K562 (cell line): ENCODE measurements around the gene SPATA24. TPM values are rescaled to one million over a fixed set of nuclear protein-coding genes. Genes with fewer than 3 reads are reported as not detected.

ENCODE experiments used
- CREB1 ChIP-seq, 2 experiments: sonication (generic) in 1 of 2; formaldehyde crosslinking in 1 of 2; IDR thresholded peaks; 2 replicates each; pipeline versions ENCODE4 v1.6.1 to v1.8.0; 2012 to 2022; ENCODE audit warnings: inconsistent platforms in 1 of 2, mild to moderate bottlenecking in 1 of 2, missing genetic modification reagents in 1 of 2, moderate library complexity in 1 of 2
- ESRRB ChIP-seq: fragments of 250-450 bp; sonication (Bioruptor Pico); IDR thresholded peaks from 2 replicates; pipeline ENCODE4 v1.5.0; 2020; ENCODE audit warnings: mild to moderate bottlenecking, moderate library complexity, borderline replicate concordance
- KLF1 ChIP-seq: fragments of 450-650 bp; IDR thresholded peaks from 2 replicates; pipeline ENCODE4 v1.6.1; 2016; ENCODE audit warnings: missing genetic modification characterization, missing compliant biosample characterization
- ZNF143 ChIP-seq: sonication (generic); formaldehyde crosslinking; IDR thresholded peaks from 2 replicates; pipeline ENCODE4 v1.9.0; 2022; ENCODE audit warnings: mild to moderate bottlenecking, missing genetic modification reagents
- ZNF347 ChIP-seq: fragments of 450-650 bp; formaldehyde crosslinking; IDR thresholded peaks from 2 replicates; pipeline ENCODE4 v1.4.0; 2020; ENCODE audit warnings: low read depth, mild to moderate bottlenecking, moderate library complexity
- polyA plus RNA-seq, 8 experiments: library from polyadenylated mRNA; depleted of rRNA in 4 of 8; stranded (reverse) in 5 of 8; unstranded in 3 of 8; fragments of >200 nt; fragmentation: Nextera tagmentation in 2 of 8; fragmentation: Illumina TruSeq in 1 of 8; extraction: Ambion mirVana in 2 of 8; extraction: Trizol in 1 of 8; gene quantifications; 2 replicates each; pipeline versions ENCODE4 v1.2.1 to v1.2.3, GENCODE V29; 2011 to 2014; ENCODE audit warnings: inconsistent platforms in 1 of 8, missing spikeins in 1 of 8
- total RNA-seq, 7 experiments: library from RNA; depleted of rRNA in 6 of 7; stranded (reverse); fragments of >200 nt in 6 of 7; fragmentation: Illumina TruSeq in 2 of 7; extraction: Trizol in 2 of 7; gene quantifications; 2 replicates each; pipeline versions ENCODE4 v1.2.1 to v1.2.3, GENCODE V29; 2011 to 2021; ENCODE audit warnings: low replicate concordance in 1 of 7
- TF ChIP-seq, protein P1 (sequence below): sonication (generic); formaldehyde crosslinking; IDR thresholded peaks from 2 replicates; pipeline ENCODE4 v1.9.0; 2022; ENCODE audit warnings: mild to moderate bottlenecking, missing genetic modification reagents
- TF ChIP-seq, protein P2 (sequence below): fragments of 450-650 bp; IDR thresholded peaks from 2 replicates; pipeline ENCODE4 v1.6.1; 2014; ENCODE audit warnings: low read depth, mild to moderate bottlenecking, moderate library complexity, borderline replicate concordance
- TF ChIP-seq, protein P3 (sequence below): fragments of 200-600 bp; sonication (generic); IDR thresholded peaks from one replicate; pipeline ENCODE4 v1.6.1; 2012; ENCODE audit warnings: mild to moderate bottlenecking, low read depth, low read length, inconsistent platforms
- TF ChIP-seq, protein P4 (sequence below): fragments of 250-450 bp; sonication (Bioruptor Pico); IDR thresholded peaks from 2 replicates; pipeline ENCODE4 v1.4.0; 2020; ENCODE audit warnings: mild to moderate bottlenecking, moderate library complexity

Gene SPATA24
- total and polyA plus RNA-seq, 9 of the 15 experiments (the other 6 are each of a cell fraction or from before 2014, with no cell fraction given), result 4.1 to 12.6 (median 8.0) TPM

DNA sequence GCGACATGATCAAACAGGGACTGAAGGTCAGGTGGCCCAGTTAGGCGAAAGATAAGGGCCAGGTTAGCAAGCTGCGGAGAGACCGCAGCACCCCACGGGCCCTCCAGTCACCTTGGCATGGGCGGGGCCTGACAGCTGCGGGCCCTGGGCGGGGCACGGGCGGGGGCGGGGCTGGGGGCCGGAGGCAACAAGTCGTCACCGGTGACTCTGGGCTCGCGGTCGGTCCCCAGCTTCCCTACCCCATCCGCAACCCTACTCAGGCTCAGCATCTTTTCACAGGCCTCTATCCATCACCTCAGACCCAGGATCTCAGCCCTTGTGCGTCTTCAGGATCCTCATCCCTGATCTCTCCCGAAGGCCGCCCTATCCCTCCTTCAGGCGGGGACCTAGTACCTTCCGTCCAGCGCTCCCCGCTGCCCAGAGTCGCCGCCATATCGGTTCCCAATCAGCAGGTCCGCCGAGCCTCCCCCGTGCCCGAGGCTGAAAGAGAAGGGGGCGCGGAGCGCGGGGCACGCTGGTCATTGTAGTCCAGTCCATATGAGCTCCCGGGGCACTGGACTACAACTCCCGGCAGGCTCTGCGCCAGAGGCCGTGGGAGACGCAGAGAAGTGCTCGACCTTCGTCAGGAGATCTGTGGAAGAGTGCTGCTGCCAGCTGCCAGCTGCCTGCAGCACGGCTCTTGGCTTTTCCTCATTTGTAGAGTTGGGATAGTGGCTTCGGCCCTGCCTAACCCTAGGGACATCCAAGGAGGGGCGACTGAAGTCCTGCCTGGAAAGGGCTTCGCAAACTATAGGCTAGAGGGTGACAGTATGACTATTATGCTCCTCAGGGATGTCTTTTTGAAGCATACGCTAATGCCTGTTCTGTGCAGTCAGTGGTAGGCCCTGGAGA is 35.4 kb upstream of the SPATA24 start, which contains the start of gene DNAJC18 (continued):
- TF ChIP-seq, protein P1, sequence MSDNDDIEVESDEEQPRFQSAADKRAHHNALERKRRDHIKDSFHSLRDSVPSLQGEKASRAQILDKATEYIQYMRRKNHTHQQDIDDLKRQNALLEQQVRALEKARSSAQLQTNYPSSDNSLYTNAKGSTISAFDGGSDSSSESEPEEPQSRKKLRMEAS (CRISPR knock-in tag), result no peak; the same call in 1 of the 2 replicates
- TF ChIP-seq KLF1 (tag) (no peak), ESRRB (CRISPR knock-in tag) (no peak), ZNF143 (CRISPR knock-in tag) (peak; percentile 96), CREB1 (IDR thresholded peaks at IDR 0.05) (no peak), CREB1 (CRISPR knock-in tag; IDR thresholded peaks at IDR 0.05) (peak; percentile 69; the same call in 1 of the 2 replicates), ZNF347 (CRISPR knock-in tag) (no peak)
- TF ChIP-seq, protein P2, sequence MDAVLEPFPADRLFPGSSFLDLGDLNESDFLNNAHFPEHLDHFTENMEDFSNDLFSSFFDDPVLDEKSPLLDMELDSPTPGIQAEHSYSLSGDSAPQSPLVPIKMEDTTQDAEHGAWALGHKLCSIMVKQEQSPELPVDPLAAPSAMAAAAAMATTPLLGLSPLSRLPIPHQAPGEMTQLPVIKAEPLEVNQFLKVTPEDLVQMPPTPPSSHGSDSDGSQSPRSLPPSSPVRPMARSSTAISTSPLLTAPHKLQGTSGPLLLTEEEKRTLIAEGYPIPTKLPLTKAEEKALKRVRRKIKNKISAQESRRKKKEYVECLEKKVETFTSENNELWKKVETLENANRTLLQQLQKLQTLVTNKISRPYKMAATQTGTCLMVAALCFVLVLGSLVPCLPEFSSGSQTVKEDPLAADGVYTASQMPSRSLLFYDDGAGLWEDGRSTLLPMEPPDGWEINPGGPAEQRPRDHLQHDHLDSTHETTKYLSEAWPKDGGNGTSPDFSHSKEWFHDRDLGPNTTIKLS, result peak; percentile 71; the same call in 1 of the 2 replicates
- TF ChIP-seq, protein P3, sequence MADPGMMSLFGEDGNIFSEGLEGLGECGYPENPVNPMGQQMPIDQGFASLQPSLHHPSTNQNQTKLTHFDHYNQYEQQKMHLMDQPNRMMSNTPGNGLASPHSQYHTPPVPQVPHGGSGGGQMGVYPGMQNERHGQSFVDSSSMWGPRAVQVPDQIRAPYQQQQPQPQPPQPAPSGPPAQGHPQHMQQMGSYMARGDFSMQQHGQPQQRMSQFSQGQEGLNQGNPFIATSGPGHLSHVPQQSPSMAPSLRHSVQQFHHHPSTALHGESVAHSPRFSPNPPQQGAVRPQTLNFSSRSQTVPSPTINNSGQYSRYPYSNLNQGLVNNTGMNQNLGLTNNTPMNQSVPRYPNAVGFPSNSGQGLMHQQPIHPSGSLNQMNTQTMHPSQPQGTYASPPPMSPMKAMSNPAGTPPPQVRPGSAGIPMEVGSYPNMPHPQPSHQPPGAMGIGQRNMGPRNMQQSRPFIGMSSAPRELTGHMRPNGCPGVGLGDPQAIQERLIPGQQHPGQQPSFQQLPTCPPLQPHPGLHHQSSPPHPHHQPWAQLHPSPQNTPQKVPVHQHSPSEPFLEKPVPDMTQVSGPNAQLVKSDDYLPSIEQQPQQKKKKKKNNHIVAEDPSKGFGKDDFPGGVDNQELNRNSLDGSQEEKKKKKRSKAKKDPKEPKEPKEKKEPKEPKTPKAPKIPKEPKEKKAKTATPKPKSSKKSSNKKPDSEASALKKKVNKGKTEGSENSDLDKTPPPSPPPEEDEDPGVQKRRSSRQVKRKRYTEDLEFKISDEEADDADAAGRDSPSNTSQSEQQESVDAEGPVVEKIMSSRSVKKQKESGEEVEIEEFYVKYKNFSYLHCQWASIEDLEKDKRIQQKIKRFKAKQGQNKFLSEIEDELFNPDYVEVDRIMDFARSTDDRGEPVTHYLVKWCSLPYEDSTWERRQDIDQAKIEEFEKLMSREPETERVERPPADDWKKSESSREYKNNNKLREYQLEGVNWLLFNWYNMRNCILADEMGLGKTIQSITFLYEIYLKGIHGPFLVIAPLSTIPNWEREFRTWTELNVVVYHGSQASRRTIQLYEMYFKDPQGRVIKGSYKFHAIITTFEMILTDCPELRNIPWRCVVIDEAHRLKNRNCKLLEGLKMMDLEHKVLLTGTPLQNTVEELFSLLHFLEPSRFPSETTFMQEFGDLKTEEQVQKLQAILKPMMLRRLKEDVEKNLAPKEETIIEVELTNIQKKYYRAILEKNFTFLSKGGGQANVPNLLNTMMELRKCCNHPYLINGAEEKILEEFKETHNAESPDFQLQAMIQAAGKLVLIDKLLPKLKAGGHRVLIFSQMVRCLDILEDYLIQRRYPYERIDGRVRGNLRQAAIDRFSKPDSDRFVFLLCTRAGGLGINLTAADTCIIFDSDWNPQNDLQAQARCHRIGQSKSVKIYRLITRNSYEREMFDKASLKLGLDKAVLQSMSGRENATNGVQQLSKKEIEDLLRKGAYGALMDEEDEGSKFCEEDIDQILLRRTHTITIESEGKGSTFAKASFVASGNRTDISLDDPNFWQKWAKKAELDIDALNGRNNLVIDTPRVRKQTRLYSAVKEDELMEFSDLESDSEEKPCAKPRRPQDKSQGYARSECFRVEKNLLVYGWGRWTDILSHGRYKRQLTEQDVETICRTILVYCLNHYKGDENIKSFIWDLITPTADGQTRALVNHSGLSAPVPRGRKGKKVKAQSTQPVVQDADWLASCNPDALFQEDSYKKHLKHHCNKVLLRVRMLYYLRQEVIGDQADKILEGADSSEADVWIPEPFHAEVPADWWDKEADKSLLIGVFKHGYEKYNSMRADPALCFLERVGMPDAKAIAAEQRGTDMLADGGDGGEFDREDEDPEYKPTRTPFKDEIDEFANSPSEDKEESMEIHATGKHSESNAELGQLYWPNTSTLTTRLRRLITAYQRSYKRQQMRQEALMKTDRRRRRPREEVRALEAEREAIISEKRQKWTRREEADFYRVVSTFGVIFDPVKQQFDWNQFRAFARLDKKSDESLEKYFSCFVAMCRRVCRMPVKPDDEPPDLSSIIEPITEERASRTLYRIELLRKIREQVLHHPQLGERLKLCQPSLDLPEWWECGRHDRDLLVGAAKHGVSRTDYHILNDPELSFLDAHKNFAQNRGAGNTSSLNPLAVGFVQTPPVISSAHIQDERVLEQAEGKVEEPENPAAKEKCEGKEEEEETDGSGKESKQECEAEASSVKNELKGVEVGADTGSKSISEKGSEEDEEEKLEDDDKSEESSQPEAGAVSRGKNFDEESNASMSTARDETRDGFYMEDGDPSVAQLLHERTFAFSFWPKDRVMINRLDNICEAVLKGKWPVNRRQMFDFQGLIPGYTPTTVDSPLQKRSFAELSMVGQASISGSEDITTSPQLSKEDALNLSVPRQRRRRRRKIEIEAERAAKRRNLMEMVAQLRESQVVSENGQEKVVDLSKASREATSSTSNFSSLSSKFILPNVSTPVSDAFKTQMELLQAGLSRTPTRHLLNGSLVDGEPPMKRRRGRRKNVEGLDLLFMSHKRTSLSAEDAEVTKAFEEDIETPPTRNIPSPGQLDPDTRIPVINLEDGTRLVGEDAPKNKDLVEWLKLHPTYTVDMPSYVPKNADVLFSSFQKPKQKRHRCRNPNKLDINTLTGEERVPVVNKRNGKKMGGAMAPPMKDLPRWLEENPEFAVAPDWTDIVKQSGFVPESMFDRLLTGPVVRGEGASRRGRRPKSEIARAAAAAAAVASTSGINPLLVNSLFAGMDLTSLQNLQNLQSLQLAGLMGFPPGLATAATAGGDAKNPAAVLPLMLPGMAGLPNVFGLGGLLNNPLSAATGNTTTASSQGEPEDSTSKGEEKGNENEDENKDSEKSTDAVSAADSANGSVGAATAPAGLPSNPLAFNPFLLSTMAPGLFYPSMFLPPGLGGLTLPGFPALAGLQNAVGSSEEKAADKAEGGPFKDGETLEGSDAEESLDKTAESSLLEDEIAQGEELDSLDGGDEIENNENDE, result no peak
- TF ChIP-seq, protein P4, sequence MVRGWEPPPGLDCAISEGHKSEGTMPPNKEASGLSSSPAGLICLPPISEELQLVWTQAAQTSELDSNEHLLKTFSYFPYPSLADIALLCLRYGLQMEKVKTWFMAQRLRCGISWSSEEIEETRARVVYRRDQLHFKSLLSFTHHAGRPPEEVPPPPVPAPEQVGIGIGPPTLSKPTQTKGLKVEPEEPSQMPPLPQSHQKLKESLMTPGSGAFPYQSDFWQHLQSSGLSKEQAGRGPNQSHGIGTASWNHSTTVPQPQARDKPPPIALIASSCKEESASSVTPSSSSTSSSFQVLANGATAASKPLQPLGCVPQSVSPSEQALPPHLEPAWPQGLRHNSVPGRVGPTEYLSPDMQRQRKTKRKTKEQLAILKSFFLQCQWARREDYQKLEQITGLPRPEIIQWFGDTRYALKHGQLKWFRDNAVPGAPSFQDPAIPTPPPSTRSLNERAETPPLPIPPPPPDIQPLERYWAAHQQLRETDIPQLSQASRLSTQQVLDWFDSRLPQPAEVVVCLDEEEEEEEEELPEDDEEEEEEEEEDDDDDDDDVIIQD (CRISPR knock-in tag), result no peak
